HepG2 (cell line): ENCODE measurements around the gene DMTF1. TPM values are rescaled to one million over a fixed set of nuclear protein-coding genes. Genes with fewer than 3 reads are reported as not detected.

ENCODE experiments used
- CSRNP2 ChIP-seq: sonication (generic); formaldehyde crosslinking; conservative IDR thresholded peaks from 2 replicates; pipeline ENCODE4 v1.8.0; 2022; ENCODE audit warnings: low read depth, missing genetic modification reagents
- DRAP1 ChIP-seq: IDR thresholded peaks from 2 replicates; pipeline ENCODE4 v1.6.1; 2016; ENCODE audit warnings: missing genetic modification reagents, missing compliant biosample characterization
- GLI4 ChIP-seq: sonication (generic); formaldehyde crosslinking; IDR thresholded peaks from 2 replicates; pipeline ENCODE4 v1.5.1; 2020; ENCODE audit warnings: missing genetic modification reagents, mild to moderate bottlenecking, moderate library complexity, borderline replicate concordance
- HMGXB4 ChIP-seq, 2 experiments: sonication (generic) in 1 of 2; formaldehyde crosslinking in 1 of 2; IDR thresholded peaks; 2 replicates each; pipeline versions ENCODE4 v1.4.0 to v1.6.1; 2018 to 2020; ENCODE audit warnings: missing genetic modification reagents in 2 of 2, borderline replicate concordance in 1 of 2, low read depth in 1 of 2, mild to moderate bottlenecking in 1 of 2, missing biosample characterization in 1 of 2
- HNRNPLL ChIP-seq: fragments of 200-400 bp; formaldehyde crosslinking; IDR thresholded peaks from 2 replicates; pipeline ENCODE4 v1.6.1; 2017; ENCODE audit warnings: mild to moderate bottlenecking, low read depth, low read length; ENCODE audit not compliant: poor library complexity, severe bottlenecking
- HNRNPUL1 ChIP-seq: fragments of 200-400 bp; formaldehyde crosslinking; IDR thresholded peaks from 2 replicates; pipeline ENCODE4 v1.6.1; 2017; ENCODE audit warnings: low read depth, mild to moderate bottlenecking, low read length, moderate library complexity
- KDM3A ChIP-seq: IDR thresholded peaks from 2 replicates; pipeline ENCODE4 v1.6.1; 2018; ENCODE audit warnings: low read depth, missing compliant biosample characterization
- KLF12 ChIP-seq: sonication (generic); formaldehyde crosslinking; IDR thresholded peaks from 2 replicates; pipeline ENCODE4 v1.4.0; 2020; ENCODE audit warnings: missing genetic modification reagents, borderline replicate concordance
- MED13 ChIP-seq: sonication (generic); formaldehyde crosslinking; IDR thresholded peaks from 2 replicates; pipeline ENCODE4 v1.5.0; 2020; ENCODE audit warnings: missing genetic modification reagents
- MEIS1 ChIP-seq: sonication (generic); formaldehyde crosslinking; IDR thresholded peaks from 2 replicates; pipeline ENCODE4 v1.9.0; 2021; ENCODE audit warnings: mild to moderate bottlenecking, missing genetic modification reagents, moderate library complexity, borderline replicate concordance
- NR0B2 ChIP-seq: sonication (generic); formaldehyde crosslinking; IDR thresholded peaks from 2 replicates; pipeline ENCODE4 v1.4.0; 2020; ENCODE audit warnings: mild to moderate bottlenecking, missing genetic modification reagents
- PRMT3 ChIP-seq: sonication (generic); formaldehyde crosslinking; IDR thresholded peaks from 2 replicates; pipeline ENCODE4 v1.8.1; 2022; ENCODE audit warnings: low read depth, mild to moderate bottlenecking, moderate library complexity, missing genetic modification reagents, borderline replicate concordance
- SAP130 ChIP-seq: IDR thresholded peaks from 2 replicates; pipeline ENCODE4 v1.6.1; 2016; ENCODE audit warnings: low read depth
- SYNCRIP ChIP-seq: fragments of 200-400 bp; formaldehyde crosslinking; IDR thresholded peaks from 2 replicates; pipeline ENCODE4 v1.6.1; 2018; ENCODE audit warnings: mild to moderate bottlenecking, low read depth, low read length; ENCODE audit not compliant: insufficient read depth
- TRIM24 ChIP-seq: sonication (generic); formaldehyde crosslinking; IDR thresholded peaks from 2 replicates; pipeline ENCODE4 v1.8.0; 2022; ENCODE audit warnings: mild to moderate bottlenecking, missing genetic modification reagents
- ZFP36L1 ChIP-seq: sonication (generic); formaldehyde crosslinking; IDR thresholded peaks from 2 replicates; pipeline ENCODE4 v1.8.0; 2022; ENCODE audit warnings: mild to moderate bottlenecking, missing genetic modification reagents, moderate library complexity
- ZFYVE20 ChIP-seq: sonication (generic); formaldehyde crosslinking; IDR thresholded peaks from 2 replicates; pipeline ENCODE4 v1.8.0; 2023; ENCODE audit warnings: low read depth, mild to moderate bottlenecking, moderate library complexity, missing genetic modification reagents, borderline replicate concordance
- ZNF224 ChIP-seq: sonication (generic); formaldehyde crosslinking; IDR thresholded peaks from 2 replicates; pipeline ENCODE4 v1.5.0; 2020; ENCODE audit warnings: mild to moderate bottlenecking, missing genetic modification reagents
- ZNF44 ChIP-seq: sonication (generic); formaldehyde crosslinking; IDR thresholded peaks from 2 replicates; pipeline ENCODE4 v1.5.1; 2020; ENCODE audit warnings: mild to moderate bottlenecking, missing genetic modification reagents
- ZNF570 ChIP-seq: sonication (generic); formaldehyde crosslinking; IDR thresholded peaks from 2 replicates; pipeline ENCODE4 v1.4.0; 2020; ENCODE audit warnings: mild to moderate bottlenecking, missing genetic modification reagents, borderline replicate concordance
- ZNF572 ChIP-seq: sonication (generic); formaldehyde crosslinking; IDR thresholded peaks from 2 replicates; pipeline ENCODE4 v1.5.1; 2020; ENCODE audit warnings: mild to moderate bottlenecking, missing genetic modification reagents
- ZNF614 ChIP-seq: IDR thresholded peaks from 2 replicates; pipeline ENCODE4 v1.6.1; 2018; ENCODE audit warnings: missing biosample characterization, missing genetic modification reagents, inconsistent platforms, borderline replicate concordance
- ZNF678 ChIP-seq: sonication (generic); formaldehyde crosslinking; IDR thresholded peaks from 2 replicates; pipeline ENCODE4 v1.4.0; 2020; ENCODE audit warnings: mild to moderate bottlenecking, missing genetic modification reagents
- ZNF792 ChIP-seq: IDR thresholded peaks from 2 replicates; pipeline ENCODE4 v1.6.1; 2016
- ZNF841 ChIP-seq: sonication (generic); formaldehyde crosslinking; IDR thresholded peaks from 2 replicates; pipeline ENCODE4 v1.8.1; 2023; ENCODE audit warnings: missing genetic modification reagents, borderline replicate concordance
- polyA plus RNA-seq, 8 experiments: library from polyadenylated mRNA; depleted of rRNA in 3 of 8; stranded (reverse) in 7 of 8; unstranded in 1 of 8; fragments of >200 nt; fragmentation: Illumina TruSeq in 4 of 8; extraction: Trizol in 4 of 8; gene quantifications; 2 replicates each; pipeline versions ENCODE4 v1.2.1 to v1.2.3, GENCODE V29; 2011 to 2016; ENCODE audit warnings: low read depth in 4 of 8, missing spikeins in 1 of 8, mixed read lengths in 1 of 8; ENCODE audit not compliant: insufficient read depth in 1 of 8
- total RNA-seq, 5 experiments: library from RNA; depleted of rRNA; stranded (reverse); fragments of >200 nt; fragmentation: Illumina TruSeq; extraction: Trizol; gene quantifications; 2 replicates each; pipeline ENCODE4 v1.2.3, GENCODE V29; 2016; ENCODE audit warnings: low read depth in 1 of 5

Gene DMTF1
- total and polyA plus RNA-seq, 2 of the 13 experiments (the other 11 are each of a cell fraction or from before 2014, with no cell fraction given) = 45.8 to 132 TPM

GRCh38 chr7:87152112-87152896 lies at the start of gene DMTF1 (continued):
- TF ChIP-seq KDM3A (CRISPR knock-in tag) = peak; percentile 74; the same call in 1 of the 2 replicates
- TF ChIP-seq NR0B2 (CRISPR knock-in tag) = peak; percentile 69; the same call in 1 of the 2 replicates
- 0 out of 2 replicates have a peak, but pooled peaks have one; percentile 28 for TF ChIP-seq ZNF570
- 0 out of 2 replicates have a peak, but pooled peaks have one; percentile 22 for TF ChIP-seq DRAP1 (CRISPR knock-in tag)
- no peak for TF ChIP-seq TRIM24 (CRISPR knock-in tag)
- TF ChIP-seq ZNF678 = peak; percentile 41
- TF ChIP-seq ZNF44 (CRISPR knock-in tag) = peak; percentile 78
- no peak; the same call in 1 of the 2 replicates for TF ChIP-seq KLF12
- no peak for TF ChIP-seq ZFYVE20 (CRISPR knock-in tag)
- no peak for TF ChIP-seq SYNCRIP
- TF ChIP-seq MED13 (CRISPR knock-in tag) = no peak; the same call in 1 of the 2 replicates
- peak; percentile 94 for TF ChIP-seq SAP130
- TF ChIP-seq HNRNPLL = peak; percentile 82
- 0 out of 2 replicates have a peak, but pooled peaks have one; percentile 52 for TF ChIP-seq ZFP36L1 (CRISPR knock-in tag)
- peak; percentile 60; the same call in 1 of the 2 replicates for TF ChIP-seq ZNF614 (CRISPR knock-in tag)
- TF ChIP-seq ZNF572 (CRISPR knock-in tag) = no peak; the same call in 1 of the 2 replicates
- peak; percentile 46; the same call in 1 of the 2 replicates for TF ChIP-seq ZNF792 (CRISPR knock-in tag)
- no peak for TF ChIP-seq PRMT3 (CRISPR knock-in tag)
- TF ChIP-seq HNRNPUL1 = no peak
- peak; percentile 51; the same call in 1 of the 2 replicates for TF ChIP-seq MEIS1 (CRISPR knock-in tag)
- TF ChIP-seq ZNF224 = peak; percentile 91; the same call in 1 of the 2 replicates
- TF ChIP-seq GLI4 (CRISPR knock-in tag) = peak; percentile 93; the same call in 1 of the 2 replicates
- no peak for TF ChIP-seq CSRNP2 (CRISPR knock-in tag)
- TF ChIP-seq HMGXB4 (CRISPR knock-in tag; IDR thresholded peaks at IDR 0.05; ENCODE audit: borderline replicate concordance in 1 of 2, low read depth in 1 of 2) = peak; percentile 87 to 92
- no peak for TF ChIP-seq ZNF841 (CRISPR knock-in tag)
